ENCODE measurements around the gene CUL7.

CUL7 gene

DNA sequence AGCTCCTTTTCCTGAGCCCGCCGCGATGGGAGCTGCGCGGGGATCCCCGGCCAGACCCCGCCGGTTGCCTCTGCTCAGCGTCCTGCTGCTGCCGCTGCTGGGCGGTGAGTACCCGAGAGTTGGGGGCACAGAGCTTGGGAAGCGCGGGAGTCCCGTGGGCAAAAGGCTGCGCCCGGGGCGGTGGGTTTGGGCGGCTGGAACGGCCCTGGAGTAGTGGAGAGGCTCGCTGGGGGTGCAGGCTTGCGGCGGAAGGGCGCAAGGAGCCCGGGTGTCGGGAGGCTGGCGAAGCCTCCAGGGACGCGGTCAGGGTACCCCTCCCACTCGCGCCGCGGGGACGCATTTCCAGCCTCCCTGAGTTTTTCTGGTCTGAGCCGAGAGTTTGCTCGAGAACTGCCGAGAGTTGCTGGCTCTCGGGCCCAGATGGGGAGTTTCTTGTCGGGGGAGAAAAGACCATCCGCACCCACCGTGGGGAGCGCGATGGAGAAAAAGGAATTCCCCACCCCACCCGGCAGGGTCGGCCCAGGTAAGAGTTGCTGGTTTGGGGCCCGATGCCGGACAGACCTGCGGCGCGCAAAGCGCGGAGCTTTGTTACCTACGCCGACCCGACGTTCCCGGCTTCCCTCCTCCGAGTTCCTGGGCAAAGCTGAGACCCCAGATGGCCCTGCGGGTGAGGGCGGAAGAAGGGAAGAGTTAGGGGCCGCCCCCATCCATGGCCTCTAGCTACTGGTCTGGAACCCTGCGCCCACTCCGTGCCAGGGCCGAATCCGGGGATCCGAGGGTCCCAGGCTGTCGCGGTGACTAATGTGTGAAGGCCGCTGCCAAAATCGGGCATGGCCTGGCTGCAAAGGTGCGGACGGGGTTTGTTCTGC is 23.0 kb upstream of the CUL7 start:
- no peak for DNase-seq

DNA sequence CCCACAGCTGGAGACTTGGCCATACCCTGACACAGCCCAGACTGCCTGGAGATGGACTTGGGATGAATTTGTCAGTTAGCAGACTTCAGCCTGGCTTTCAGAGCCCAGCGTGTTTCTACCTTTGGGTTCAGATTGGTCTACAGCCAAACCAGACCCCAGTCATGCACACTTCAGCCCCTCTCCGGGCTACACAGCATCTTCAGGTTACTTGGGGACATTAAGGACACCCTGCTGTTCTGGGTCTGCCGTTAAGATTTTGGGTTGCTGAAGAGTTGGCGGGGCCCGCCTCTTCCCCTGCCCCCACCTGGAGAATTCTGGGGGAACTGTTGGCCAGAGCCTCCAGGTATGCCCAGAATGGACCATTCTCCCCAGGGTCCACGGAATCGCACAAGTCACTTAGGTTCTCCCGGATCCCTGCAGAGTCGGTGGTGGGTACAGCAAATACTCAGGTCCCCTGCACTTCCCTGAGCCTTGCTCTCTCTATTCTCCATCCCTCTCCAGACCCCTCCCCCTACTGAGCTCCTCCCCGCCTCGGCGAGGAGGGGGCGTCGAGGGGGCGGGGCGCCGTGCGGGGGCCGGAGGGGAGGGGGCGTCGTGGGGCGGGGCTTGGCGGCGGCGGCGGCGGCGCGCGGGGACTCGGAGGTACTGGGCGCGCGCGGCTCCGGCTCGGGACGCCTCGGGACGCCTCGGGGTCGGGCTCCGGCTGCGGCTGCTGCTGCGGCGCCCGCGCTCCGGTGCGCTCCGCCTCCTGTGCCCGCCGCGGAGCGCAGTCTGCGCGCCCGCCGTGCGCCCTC is 22.2 kb upstream of the CUL7 start, which contains the start of gene PTK7:
TSS of gene PTK7 (plus strand) at position 645 of the 794 bp plus-strand sequence. CDS start 175 bp downstream, outside the sequence.
- no peak for DNase-seq

DNA sequence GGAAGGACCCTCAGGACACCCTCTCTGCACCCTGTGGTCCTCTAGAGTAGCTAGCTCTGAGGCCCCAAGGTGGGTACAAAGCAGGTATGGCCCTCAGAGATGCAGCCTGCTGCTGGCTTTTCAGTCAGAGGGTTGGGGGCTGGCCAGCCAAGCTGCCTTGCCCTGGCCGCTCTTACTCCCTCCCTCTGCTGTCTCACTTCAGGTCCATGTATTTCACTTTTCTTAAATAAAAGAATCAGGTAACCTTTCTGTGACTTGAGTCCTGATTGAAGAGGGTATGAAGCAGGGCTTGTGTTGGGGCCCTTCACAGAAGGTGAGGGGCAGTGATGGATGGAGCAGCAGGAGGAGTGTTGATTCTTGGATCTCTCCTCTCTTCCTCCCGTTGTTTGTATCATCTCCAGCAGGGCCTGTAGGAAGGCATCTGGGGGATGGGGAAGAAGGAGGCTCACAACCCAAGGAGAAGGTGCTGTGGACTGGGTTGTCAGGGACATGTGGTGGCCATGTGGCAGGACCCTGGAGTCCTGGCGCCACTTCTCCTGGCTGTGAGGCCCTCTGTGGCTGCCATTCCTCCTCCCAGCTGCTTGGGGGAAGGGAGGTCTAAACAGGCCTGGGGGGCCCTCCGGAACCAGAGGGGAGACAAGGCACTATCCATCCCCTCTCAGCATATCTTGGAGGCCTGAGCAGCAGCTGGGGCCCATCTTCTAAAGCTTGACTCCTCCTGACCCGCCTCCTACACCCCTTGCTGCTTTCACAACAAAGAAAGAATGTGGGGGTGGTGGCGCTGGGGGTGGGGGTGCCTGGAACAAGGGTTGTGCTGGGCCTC is 21.4 kb upstream of the CUL7 start:
- DNase-seq, result no peak

GRCh38 chr6:43070028-43070632 is 16.5 kb upstream of the CUL7 start:
- no peak for DNase-seq

DNA sequence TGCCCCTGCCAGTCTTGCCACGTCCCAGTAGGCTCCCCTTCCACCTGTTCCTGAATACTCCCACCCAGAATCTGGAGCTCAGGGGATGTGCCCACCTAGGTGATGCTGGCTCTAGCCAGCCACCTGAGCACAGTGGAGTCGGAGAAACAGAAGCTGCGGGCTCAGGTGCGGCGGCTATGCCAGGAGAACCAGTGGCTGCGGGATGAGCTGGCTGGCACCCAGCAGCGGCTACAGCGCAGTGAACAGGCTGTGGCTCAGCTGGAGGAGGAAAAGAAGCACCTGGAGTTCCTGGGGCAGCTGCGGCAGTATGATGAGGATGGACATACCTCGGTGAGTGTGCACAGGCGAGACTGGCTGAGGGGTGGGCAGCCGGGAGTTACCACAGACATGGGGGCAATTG is 9.2 kb upstream of the CUL7 start:
- no peak for DNase-seq

- DNase-seq, result no peak
Observed at GRCh38 chr6:43061861-43062260, 8.2 kb upstream of the CUL7 start.

DNA sequence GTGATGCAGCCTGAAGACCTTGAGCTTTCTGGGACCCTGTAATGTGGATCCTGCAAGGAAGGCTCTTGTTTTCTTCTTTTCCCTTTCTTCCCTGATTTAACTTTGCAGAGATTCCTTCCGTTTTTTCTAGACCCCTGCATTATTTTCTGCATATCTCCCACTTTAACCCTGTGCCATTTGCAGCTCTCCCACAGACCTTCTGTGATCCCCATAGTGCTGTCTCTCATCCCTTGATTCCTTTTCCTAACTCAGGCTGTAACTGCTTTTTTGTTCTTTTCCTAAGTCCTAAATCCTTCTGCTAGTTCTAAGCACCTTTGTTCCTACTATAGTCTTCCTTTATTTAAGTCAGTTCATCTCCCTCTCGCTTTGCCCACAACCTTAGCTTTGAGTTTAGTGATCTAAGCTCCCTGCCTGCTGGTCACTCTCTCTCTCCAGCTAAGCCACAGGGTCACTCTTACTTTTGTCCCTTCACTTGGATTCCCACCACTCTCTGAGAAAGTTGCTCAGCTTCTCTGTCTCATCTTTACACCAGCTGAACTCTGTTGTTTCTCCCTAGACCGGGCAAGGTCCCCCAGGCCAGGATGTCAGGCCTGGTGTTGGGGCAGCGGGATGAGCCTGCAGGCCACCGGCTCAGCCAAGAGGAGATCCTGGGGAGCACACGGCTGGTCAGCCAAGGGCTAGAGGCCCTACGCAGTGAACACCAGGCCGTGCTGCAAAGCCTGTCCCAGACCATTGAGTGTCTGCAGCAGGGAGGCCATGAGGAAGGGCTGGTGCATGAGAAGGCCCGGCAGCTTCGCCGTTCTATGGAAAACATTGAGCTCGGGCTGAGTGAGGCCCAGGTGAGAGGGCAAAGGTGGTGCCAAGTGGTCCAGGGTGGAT is 7.3 kb upstream of the CUL7 start:
- no peak for DNase-seq

DNA sequence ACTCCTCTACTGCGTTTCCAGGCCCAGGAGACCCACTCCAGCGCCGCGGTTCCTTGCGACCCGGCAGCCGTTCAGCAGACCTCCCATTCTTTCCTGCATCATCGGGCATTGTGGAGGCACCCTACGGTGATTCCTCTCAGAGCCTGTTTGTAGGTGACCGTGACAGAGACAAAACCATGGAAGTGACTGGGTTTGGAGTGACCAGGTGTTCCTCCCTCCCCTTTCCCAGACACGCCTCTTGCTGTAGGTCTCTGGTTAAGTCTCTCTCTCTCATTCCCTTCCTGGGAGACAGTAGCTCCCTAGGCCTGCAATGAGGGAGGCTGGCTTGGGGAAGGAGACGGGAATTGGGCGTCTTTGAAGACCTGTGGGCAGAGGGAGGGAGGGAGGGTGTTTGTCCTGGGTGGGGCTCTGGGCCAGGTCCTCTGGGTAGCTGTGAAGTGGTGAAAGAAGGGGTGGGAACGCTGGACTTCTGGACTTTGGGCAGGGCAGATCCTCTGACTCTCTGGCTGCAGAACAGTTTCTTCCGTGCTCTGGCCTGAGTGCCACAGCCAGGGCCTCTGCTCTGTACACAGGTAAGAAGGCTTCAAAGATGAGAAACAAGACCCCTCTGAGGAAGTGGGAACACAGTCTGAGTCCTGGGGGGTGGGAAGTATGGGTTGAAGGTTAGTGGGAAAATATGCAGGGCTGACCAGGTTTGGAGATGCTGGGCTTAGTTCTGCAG is 6.5 kb upstream of the CUL7 start:
- no peak for DNase-seq

GRCh38 chr6:43059168-43060033 is 5.8 kb upstream of the CUL7 start, which contains the start of the genes KLC4 and MRPL2:
Gene KLC4 (plus strand): TSS chr6:43059631. CDS start chr6:43061336, 1,705 bp downstream.
Gene MRPL2 (minus strand): TSS chr6:43059434. CDS start chr6:43059381, 53 bp downstream.
- DNase-seq, result peak; percentile 15

- DNase-seq, result no peak
Observed at GRCh38 chr6:43058531-43058930, 4.9 kb upstream of the CUL7 start.

DNA sequence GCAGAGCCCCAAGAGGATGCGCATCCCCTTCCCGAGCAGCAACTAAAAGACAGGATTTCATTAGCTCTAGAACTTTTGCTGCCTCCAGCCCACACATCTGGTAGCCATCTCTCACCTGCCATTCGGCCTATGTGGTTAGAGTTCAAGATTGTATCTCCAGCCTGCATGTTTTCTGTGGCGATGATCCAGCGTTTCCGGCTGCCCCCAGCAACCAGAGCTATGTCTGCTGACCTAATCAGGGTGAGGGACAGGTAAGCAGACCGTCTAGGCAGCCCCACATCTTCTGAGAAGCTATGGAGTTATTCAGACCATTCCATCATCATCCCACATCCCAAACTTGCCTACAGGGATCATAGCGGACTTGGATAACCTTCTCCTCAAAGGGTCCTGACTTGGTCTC is 2.3 kb upstream of the CUL7 start:
- DNase-seq, result no peak

DNA sequence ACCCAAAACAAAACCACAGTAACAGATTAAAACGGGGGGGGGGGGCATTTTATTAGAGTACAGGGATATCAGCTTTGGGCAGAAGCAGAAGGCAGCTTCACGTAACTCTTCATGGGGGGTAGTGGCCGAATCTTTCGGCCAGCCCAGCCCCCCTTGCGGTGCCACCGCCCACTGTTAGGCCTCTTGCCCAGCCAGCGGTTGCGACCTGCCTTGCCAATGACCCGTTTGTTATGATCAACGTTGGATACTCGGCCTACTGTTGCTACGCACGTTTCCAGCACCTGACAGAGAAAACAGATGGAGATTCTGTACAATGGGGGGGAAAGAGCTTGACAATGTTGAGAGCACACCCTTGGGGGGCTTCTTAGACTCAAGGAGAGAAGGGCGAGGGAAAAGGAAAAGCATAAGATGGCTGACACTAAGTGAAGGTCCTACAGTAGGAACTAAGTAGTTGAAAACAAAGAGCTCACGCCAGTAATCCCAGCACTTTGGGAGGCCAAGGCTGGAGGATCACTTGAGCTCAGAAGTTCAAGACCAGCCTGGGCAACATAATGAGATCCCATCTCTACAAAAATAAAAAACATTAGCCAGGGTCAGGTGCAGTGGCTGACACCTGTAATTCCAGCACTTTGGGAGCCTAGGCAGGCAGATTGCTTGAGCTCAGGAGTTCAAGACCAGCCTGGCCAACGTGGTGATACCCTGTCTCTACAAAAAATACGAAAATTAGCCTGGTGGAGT is 724 bp upstream of the CUL7 start:
- DNase-seq, result no peak

DNA sequence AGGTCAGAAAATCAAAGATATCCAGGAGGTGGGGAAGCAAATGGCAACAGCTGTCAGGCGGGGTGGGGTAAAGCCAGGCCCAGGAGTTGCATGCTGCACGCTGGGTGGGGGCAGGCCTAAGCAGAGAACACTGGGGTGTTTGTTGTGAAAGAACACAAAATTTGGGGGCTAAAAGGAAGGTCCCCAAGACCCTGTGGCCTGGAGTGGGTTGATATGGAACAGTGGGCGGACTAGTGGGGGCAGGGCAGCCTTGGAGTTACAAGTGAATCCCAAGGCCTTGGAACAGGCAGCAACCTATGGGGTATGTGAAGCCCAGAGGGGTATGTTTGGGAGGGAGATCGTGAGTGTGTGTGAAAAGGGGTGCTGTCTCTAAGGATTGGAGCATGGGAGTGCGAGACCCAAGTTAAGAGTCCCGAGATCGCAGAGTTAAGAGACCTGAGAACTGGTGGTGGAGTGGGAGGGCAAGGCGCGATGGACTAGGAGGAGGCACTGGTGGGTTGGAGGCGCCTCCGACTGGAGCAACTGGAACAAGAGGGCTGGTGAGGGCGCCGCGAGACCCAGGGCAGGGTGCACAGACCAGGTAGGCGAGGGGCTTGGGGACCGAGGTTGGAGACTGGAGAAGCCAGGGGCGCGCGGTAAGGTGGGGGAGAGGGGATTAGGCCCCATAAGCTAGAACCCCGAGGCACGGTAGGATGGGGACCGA is 658 bp downstream of the CUL7 start:
- no peak for DNase-seq

DNA sequence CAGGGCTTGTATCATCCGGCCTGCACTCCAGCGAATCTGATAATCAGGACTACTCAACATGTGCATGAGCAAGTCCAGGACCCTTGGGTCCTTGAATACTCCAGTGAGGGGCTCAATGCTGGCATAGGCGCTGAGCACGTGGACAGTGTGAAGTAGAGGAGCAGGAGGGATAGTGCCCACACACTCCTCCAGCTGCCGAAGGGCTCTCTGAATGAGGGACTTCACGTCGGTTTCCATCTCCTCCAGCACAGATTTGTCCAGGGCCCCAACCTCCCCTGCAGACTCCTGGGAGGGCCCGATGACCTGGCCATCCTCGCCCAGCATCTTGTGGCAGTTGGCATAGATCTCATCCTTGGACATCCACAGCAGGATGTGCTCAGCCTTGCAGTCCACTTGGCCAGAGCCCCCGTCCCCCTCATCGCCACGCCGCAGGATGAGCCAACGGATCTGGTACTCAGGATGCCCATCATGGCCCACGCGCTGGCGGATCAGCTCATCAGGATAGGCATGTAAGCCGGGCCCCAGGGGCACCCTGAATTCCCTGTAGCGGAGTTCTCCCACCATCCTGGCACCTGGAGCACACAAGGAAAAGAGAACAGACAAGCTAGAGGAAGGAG is 1.3 kb downstream of the CUL7 start:
- DNase-seq, result no peak

- DNase-seq, result no peak
Observed at GRCh38 chr6:43050981-43051380, 2.7 kb downstream of the CUL7 start.

DNA sequence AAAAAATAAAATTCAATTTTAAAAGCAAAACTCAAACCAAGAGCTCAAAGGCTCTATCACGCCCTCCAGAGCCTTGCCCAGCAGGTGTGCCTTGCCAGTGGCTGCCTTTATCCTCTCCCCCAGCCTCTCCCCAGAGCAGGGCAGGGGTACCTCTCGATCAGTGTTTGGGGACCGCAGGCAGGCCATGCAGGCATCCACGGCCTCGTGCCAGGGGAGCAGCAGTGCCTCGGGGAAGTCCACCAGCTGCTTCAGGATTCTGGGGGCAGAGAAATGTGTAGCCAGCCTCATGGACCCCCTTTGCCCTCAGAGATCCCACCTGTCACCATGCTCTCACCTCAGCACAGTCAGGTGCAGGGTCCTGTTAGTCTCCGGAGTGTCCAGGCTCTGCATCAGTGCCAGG is 5.7 kb downstream of the CUL7 start:
- DNase-seq, result no peak

DNA sequence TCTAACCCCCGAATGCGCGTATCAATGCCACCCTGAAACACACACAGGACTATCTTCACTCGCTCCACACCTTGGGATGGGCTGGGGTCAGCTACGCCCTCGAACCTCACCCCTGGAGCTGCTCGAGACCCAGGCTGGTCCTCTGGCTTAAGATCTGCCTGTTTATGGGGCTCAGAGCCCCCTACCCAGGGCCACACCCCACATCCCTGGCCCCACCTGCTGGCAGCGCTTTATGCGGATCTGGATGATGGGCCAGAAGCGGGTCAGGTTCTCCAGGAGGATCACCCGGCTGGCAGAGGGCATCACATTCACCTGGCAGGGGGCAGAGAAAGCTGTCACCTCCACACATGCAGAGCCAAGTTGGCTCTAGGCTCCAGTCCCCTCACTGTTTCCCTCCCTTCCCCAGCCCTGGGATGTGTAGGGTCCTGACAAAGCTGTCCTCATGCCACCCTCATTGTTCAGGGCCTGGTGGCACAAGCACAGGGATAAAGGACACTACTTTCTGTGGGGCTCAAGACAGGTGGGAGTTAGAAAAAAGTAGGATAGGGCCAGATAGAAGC is 8.2 kb downstream of the CUL7 start:
- DNase-seq, result no peak

GRCh38 chr6:43043310-43043709 is 10.3 kb downstream of the CUL7 start:
- no peak for DNase-seq

Data from cortex of kidney (tissue), 1 donor.